WI38 (cell line): ENCODE measurements around the gene PTPRU.

Experiments used
- H3K4me3 ChIP-seq: 2 replicates; pipeline ENCODE4 v1.5.1; 2011; ENCODE audit warnings: low read depth, mild to moderate bottlenecking, control low read depth, low read length
- CTCF ChIP-seq: IDR thresholded peaks from 2 replicates; pipeline ENCODE4 v1.5.1; 2012; ENCODE audit warnings: low read depth, mild to moderate bottlenecking, control low read depth, low read length

Gene PTPRU

DNA sequence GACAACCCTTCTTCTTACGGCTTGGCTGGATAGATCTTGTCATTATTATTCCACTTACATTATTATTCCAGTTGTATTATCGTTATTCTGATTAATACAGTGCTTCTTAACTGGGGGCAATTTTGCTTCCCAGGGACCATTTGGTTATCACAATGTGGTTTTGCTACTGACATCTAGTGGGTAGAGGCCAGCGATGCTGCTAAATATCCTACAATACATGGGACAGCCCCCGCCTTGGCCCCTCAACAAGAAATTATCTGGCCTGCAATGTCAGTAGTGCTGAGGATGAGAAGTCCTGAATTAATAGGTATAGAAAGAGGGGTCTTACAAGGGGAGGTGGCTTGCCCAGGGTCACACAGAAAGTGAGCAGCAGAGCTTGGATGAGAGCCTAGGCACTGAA lies 105.6 kb downstream of the PTPRU start:
- TF ChIP-seq CTCF: no peak
- no peak overlapping the region for H3K4me3 ChIP-seq

DNA sequence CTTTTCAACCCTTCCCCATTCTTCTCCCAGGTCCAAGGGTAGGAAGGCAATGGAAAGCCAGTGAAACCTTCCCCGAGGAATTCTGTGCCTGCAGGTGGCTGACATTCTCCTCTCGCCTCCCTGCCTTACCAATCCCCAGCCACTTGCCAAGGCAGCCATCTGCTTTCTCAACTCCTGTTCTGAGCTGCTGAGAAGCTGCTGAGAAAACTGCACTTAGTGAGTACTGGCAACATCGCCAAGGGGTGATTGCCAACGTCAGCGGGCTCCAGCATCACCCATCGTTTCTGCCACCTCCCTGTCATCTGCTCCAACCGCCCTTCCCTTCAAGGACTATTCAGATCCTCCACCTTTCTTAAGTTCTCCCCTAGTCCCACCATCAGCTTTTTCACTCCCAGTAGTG lies 106.0 kb downstream of the PTPRU start:
- H3K4me3 ChIP-seq: no peak overlapping the region
- TF ChIP-seq CTCF: no peak

GRCh38 chr1:29342983-29343382 lies 106.7 kb downstream of the PTPRU start:
- no peak overlapping the region for H3K4me3 ChIP-seq
- no peak for TF ChIP-seq CTCF

DNA sequence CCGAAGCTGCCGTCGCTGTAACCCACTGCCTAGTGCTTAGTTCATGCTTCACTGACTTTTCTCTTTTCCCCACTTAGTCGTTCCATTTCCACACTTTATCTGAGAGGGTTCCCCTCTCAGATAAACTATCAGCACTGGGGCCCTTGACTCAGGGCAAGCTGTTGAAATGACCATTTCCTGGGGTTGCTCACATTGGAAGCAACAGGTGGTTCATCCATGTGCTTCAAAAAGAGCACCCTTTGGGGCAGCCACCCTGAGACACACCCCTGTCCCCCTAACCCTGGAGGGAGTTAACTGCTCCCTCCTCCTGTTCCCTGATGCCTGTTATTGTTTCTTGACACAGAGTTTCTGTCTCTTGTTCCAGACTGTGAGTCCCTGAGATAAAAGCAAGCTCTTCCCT lies 107.2 kb downstream of the PTPRU start:
- H3K4me3 ChIP-seq: no peak overlapping the region
- TF ChIP-seq CTCF: no peak

GRCh38 chr1:29343908-29344307 lies 107.6 kb downstream of the PTPRU start:
- TF ChIP-seq CTCF: no peak
- H3K4me3 ChIP-seq: no peak overlapping the region

DNA sequence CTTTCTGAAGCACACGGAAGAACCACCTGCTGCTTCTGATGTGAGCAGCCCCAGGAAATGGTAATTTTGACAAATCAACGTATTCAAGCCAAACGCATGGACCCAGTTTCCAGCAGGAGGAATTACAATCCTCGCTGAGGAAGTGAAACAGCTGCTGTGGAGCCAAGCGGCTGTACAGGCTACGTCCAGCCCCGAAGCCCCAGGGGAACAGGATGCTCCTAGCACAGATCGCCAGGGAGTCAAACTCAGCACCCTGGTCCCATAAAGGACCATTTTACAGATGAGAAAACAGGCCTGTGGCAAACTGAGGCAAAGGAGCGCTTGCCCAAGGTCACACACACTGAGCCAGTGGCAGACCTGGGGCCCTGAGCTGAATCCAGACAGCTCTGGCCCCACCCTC lies 108.0 kb downstream of the PTPRU start:
- no peak overlapping the region for H3K4me3 ChIP-seq
- TF ChIP-seq CTCF: no peak

DNA sequence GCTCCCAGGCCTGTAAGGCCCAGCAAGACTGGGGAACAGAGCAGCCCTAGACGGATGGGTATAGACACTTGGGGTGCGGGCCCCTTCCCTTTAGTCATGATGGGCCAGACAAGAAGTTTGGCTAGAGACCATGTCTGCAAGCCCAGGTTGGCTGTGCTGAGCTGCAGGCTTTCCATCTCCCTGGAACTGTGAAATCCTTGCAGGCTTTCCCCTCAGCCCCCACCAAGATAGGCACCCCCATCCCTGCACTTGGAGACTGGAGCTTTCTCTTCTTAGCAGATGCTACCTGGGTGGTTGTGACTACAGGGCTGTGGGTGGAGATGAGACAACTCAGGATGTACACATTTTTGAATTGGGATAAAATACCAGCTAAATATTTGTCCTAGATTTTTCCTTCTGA lies 110.3 kb downstream of the PTPRU start:
- no peak for TF ChIP-seq CTCF
- no peak overlapping the region for H3K4me3 ChIP-seq
